WTC11 (cell line): ENCODE results near the gene DDX39A. TPM values are rescaled to one million over a fixed set of nuclear protein-coding genes. Genes with fewer than 3 reads are reported as not detected.

Experiments
- ATAC-seq: fragments of 200-7000 bp; cut with Tn5 transposase; 2 replicates; pipeline ENCODE4 v1.10.0; 2021; ENCODE audit warnings: mild to moderate bottlenecking, moderate library complexity
- CTCF ChIA-PET: fragments of 300-600 bp; sonication (Branson Sonifier 250); formaldehyde crosslinking; loops from one replicate; lab custom pipeline; 2021; ENCODE audit warnings: antibody characterized with exemption; lab: Charles Lee
- POLR2A ChIA-PET: fragments of 350-600 bp; sonication (Branson Sonifier 250); formaldehyde crosslinking; loops from one replicate; lab custom pipeline; 2021; ENCODE audit warnings: antibody characterized with exemption; lab: Charles Lee
- DNase-seq: peaks from one replicate; pipeline ENCODE4 v3.0.0; 2021; ENCODE audit warnings: low spot score
- H3K27ac Mint-ChIP-seq: 2 replicates; pipeline ENCODE4 v1.8.0; 2021; ENCODE audit warnings: mixed read lengths
- H3K27me3 Mint-ChIP-seq: 2 replicates; pipeline ENCODE4 v1.8.0; 2021; ENCODE audit warnings: low read depth, mild to moderate bottlenecking, moderate library complexity, mixed read lengths
- H3K36me3 Mint-ChIP-seq: 2 replicates; pipeline ENCODE4 v1.8.0; 2021; ENCODE audit warnings: mixed read lengths
- H3K4me1 Mint-ChIP-seq: 2 replicates; pipeline ENCODE4 v1.8.0; 2022; ENCODE audit warnings: mixed read lengths
- H3K4me3 Mint-ChIP-seq: 2 replicates; pipeline ENCODE4 v1.8.0; 2021; ENCODE audit warnings: mild to moderate bottlenecking, moderate library complexity, mixed read lengths
- H3K9me3 Mint-ChIP-seq: 2 replicates; pipeline ENCODE4 v1.8.0; 2021; ENCODE audit warnings: mixed read lengths
- CTCF ChIP-seq: fragments of 200-600 bp; IDR thresholded peaks from 2 replicates; pipeline ENCODE4 v1.8.0; 2022; ENCODE audit warnings: antibody characterized with exemption
- ERG ChIP-seq: fragments of 250-450 bp; sonication (Bioruptor Pico); IDR thresholded peaks from 2 replicates; pipeline ENCODE4 v1.8.0; 2021; ENCODE audit warnings: mild to moderate bottlenecking
- ETV6 ChIP-seq: sonication (generic); formaldehyde crosslinking; IDR thresholded peaks from 2 replicates; pipeline ENCODE4 v1.8.1; 2022; ENCODE audit warnings: mild to moderate bottlenecking, missing genetic modification reagents
- HMGA2 ChIP-seq: fragments of 250-450 bp; sonication (Bioruptor Pico); IDR thresholded peaks from 2 replicates; pipeline ENCODE4 v1.4.0; 2021; ENCODE audit warnings: mild to moderate bottlenecking, moderate library complexity
- IRF2 ChIP-seq: sonication (generic); formaldehyde crosslinking; IDR thresholded peaks from 2 replicates; pipeline ENCODE4 v1.8.0; 2022; ENCODE audit warnings: low read depth, missing genetic modification reagents, borderline replicate concordance
- NR1H2 ChIP-seq: sonication (generic); formaldehyde crosslinking; IDR thresholded peaks from 2 replicates; pipeline ENCODE4 v1.9.0; 2021; ENCODE audit warnings: mild to moderate bottlenecking, moderate library complexity, missing genetic modification reagents
- OVOL2 ChIP-seq: fragments of 250-450 bp; sonication (Bioruptor Pico); IDR thresholded peaks from 2 replicates; pipeline ENCODE4 v1.9.0; 2021; ENCODE audit warnings: mild to moderate bottlenecking, borderline replicate concordance
- PREB ChIP-seq: sonication (generic); formaldehyde crosslinking; IDR thresholded peaks from 2 replicates; pipeline ENCODE4 v1.8.1; 2022; ENCODE audit warnings: mild to moderate bottlenecking, missing genetic modification reagents, moderate library complexity, borderline replicate concordance
- TEAD4 ChIP-seq: sonication (generic); formaldehyde crosslinking; IDR thresholded peaks from 2 replicates; pipeline ENCODE4 v1.8.0; 2022; ENCODE audit warnings: mild to moderate bottlenecking, missing genetic modification reagents
- ZNF121 ChIP-seq: sonication (generic); formaldehyde crosslinking; IDR thresholded peaks from 2 replicates; pipeline ENCODE4 v1.8.0; 2023; ENCODE audit warnings: missing genetic modification reagents
- ZNF263 ChIP-seq: sonication (generic); formaldehyde crosslinking; IDR thresholded peaks from 2 replicates; pipeline ENCODE4 v1.8.1; 2022; ENCODE audit warnings: low read depth, mild to moderate bottlenecking, moderate library complexity, missing genetic modification reagents
- ZSCAN18 ChIP-seq: fragments of 250-450 bp; sonication (Bioruptor Pico); IDR thresholded peaks from 2 replicates; pipeline ENCODE4 v2.1.2; 2022; ENCODE audit warnings: mild to moderate bottlenecking, moderate library complexity
- total RNA-seq: library from RNA; stranded (reverse); gene quantifications from 3 replicates; pipeline ENCODE4 v1.2.3, GENCODE V29; 2021
- TF ChIP-seq, protein P1 (sequence below): sonication (generic); formaldehyde crosslinking; IDR thresholded peaks from 2 replicates; pipeline ENCODE4 v1.8.1; 2023; ENCODE audit warnings: mild to moderate bottlenecking, moderate library complexity, missing genetic modification reagents
- TF ChIP-seq, protein P2 (sequence below): sonication (generic); formaldehyde crosslinking; IDR thresholded peaks from 2 replicates; pipeline ENCODE4 v1.8.0; 2022; ENCODE audit warnings: missing genetic modification reagents
- TF ChIP-seq, protein P3 (sequence below): sonication (generic); formaldehyde crosslinking; IDR thresholded peaks from 2 replicates; pipeline ENCODE4 v1.8.0; 2023; ENCODE audit warnings: missing genetic modification reagents, mild to moderate bottlenecking, borderline replicate concordance
- TF ChIP-seq, protein P4 (sequence below): sonication (generic); formaldehyde crosslinking; IDR thresholded peaks from 2 replicates; pipeline ENCODE4 v1.8.0; 2022; ENCODE audit warnings: mild to moderate bottlenecking, missing genetic modification reagents
- TF ChIP-seq, protein P5 (sequence below): fragments of 250-450 bp; sonication (Bioruptor Pico); IDR thresholded peaks from 2 replicates; pipeline ENCODE4 v1.9.0; 2021; ENCODE audit warnings: mild to moderate bottlenecking

The DDX39A gene
- total RNA-seq, 1 experiment from 2014 or later = 136 TPM

DNA sequence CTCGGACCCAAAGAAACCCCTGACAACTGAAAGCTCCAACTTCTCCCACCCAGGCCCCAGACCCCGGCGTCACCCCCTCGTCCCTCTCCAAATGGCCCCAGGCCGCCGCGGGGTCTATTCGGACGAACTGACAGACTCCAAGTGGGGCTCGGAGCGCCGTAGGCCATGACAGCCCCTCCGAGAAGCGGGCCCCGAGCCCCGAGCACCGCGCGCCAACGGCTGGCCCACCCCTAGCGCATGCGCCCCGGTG is 360 bp downstream of the DDX39A start:
- DNase-seq (peak; percentile 75), ATAC-seq (peak; percentile 59)
- CTCF ChIA-PET = interaction anchor here (0.8 to 5.4 kb wide), 5 partner anchors 9 to 282 kb away, joined by 3 to 37 read pairs (median 4); partner anchors contain the start of gene ASF1B
- H3K27ac Mint-ChIP-seq = peak overlapping the region; percentile 99; the same call in 1 of the 2 replicates
- H3K9me3 Mint-ChIP-seq = no peaks in the 10 kb centered on the region
- peak overlapping the region; percentile 99 for H3K4me3 Mint-ChIP-seq
- H3K4me1 Mint-ChIP-seq = peaks cover 32% of the 10 kb centered on the region
- H3K36me3 Mint-ChIP-seq = peaks cover 8% of the 10 kb centered on the region
- H3K27me3 Mint-ChIP-seq = no peaks in the 10 kb centered on the region
- TF ChIP-seq ETV6 (CRISPR knock-in tag) = 0 out of 2 replicates have a peak, but pooled peaks have one; percentile 3
- TF ChIP-seq, protein P1, sequence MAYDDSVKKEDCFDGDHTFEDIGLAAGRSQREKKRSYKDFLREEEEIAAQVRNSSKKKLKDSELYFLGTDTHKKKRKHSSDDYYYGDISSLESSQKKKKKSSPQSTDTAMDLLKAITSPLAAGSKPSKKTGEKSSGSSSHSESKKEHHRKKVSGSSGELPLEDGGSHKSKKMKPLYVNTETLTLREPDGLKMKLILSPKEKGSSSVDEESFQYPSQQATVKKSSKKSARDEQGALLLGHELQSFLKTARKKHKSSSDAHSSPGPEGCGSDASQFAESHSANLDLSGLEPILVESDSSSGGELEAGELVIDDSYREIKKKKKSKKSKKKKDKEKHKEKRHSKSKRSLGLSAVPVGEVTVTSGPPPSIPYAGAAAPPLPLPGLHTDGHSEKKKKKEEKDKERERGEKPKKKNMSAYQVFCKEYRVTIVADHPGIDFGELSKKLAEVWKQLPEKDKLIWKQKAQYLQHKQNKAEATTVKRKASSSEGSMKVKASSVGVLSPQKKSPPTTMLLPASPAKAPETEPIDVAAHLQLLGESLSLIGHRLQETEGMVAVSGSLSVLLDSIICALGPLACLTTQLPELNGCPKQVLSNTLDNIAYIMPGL (CRISPR knock-in tag) = no peak
- POLR2A ChIA-PET = no interaction called here

- peak overlapping the region; percentile 56 for H3K4me3 Mint-ChIP-seq
- CTCF ChIA-PET = interaction anchor here (0.6 to 5.4 kb wide), 5 partner anchors 10 to 280 kb away, joined by 3 to 37 read pairs (median 3); partner anchors contain the start of gene ASF1B
- peaks cover 19% of the 10 kb centered on the region for H3K36me3 Mint-ChIP-seq
- H3K4me1 Mint-ChIP-seq = peaks cover 30% of the 10 kb centered on the region
- DNase-seq = no peak
- no peak for ATAC-seq
- POLR2A ChIA-PET = no interaction called here
- peak overlapping the region; percentile 86 for H3K27ac Mint-ChIP-seq
- no peaks in the 10 kb centered on the region for H3K27me3 Mint-ChIP-seq
- H3K9me3 Mint-ChIP-seq = no peaks in the 10 kb centered on the region
- TF ChIP-seq PREB (CRISPR knock-in tag) (no peak), NR1H2 (CRISPR knock-in tag) (no peak), HMGA2 (CRISPR knock-in tag) (no peak), TEAD4 (CRISPR knock-in tag) (no peak), ZNF263 (no peak), ERG (CRISPR knock-in tag) (no peak), ZSCAN18 (CRISPR knock-in tag) (no peak), IRF2 (no peak), ZNF121 (no peak), OVOL2 (CRISPR knock-in tag) (no peak), CTCF (no peak)
- TF ChIP-seq, protein P2, sequence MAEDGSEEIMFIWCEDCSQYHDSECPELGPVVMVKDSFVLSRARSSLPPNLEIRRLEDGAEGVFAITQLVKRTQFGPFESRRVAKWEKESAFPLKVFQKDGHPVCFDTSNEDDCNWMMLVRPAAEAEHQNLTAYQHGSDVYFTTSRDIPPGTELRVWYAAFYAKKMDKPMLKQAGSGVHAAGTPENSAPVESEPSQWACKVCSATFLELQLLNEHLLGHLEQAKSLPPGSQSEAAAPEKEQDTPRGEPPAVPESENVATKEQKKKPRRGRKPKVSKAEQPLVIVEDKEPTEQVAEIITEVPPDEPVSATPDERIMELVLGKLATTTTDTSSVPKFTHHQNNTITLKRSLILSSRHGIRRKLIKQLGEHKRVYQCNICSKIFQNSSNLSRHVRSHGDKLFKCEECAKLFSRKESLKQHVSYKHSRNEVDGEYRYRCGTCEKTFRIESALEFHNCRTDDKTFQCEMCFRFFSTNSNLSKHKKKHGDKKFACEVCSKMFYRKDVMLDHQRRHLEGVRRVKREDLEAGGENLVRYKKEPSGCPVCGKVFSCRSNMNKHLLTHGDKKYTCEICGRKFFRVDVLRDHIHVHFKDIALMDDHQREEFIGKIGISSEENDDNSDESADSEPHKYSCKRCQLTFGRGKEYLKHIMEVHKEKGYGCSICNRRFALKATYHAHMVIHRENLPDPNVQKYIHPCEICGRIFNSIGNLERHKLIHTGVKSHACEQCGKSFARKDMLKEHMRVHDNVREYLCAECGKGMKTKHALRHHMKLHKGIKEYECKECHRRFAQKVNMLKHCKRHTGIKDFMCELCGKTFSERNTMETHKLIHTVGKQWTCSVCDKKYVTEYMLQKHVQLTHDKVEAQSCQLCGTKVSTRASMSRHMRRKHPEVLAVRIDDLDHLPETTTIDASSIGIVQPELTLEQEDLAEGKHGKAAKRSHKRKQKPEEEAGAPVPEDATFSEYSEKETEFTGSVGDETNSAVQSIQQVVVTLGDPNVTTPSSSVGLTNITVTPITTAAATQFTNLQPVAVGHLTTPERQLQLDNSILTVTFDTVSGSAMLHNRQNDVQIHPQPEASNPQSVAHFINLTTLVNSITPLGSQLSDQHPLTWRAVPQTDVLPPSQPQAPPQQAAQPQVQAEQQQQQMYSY = no peak
- TF ChIP-seq, protein P3, sequence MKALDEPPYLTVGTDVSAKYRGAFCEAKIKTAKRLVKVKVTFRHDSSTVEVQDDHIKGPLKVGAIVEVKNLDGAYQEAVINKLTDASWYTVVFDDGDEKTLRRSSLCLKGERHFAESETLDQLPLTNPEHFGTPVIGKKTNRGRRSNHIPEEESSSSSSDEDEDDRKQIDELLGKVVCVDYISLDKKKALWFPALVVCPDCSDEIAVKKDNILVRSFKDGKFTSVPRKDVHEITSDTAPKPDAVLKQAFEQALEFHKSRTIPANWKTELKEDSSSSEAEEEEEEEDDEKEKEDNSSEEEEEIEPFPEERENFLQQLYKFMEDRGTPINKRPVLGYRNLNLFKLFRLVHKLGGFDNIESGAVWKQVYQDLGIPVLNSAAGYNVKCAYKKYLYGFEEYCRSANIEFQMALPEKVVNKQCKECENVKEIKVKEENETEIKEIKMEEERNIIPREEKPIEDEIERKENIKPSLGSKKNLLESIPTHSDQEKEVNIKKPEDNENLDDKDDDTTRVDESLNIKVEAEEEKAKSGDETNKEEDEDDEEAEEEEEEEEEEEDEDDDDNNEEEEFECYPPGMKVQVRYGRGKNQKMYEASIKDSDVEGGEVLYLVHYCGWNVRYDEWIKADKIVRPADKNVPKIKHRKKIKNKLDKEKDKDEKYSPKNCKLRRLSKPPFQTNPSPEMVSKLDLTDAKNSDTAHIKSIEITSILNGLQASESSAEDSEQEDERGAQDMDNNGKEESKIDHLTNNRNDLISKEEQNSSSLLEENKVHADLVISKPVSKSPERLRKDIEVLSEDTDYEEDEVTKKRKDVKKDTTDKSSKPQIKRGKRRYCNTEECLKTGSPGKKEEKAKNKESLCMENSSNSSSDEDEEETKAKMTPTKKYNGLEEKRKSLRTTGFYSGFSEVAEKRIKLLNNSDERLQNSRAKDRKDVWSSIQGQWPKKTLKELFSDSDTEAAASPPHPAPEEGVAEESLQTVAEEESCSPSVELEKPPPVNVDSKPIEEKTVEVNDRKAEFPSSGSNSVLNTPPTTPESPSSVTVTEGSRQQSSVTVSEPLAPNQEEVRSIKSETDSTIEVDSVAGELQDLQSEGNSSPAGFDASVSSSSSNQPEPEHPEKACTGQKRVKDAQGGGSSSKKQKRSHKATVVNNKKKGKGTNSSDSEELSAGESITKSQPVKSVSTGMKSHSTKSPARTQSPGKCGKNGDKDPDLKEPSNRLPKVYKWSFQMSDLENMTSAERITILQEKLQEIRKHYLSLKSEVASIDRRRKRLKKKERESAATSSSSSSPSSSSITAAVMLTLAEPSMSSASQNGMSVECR (CRISPR knock-in tag) = no peak
- TF ChIP-seq, protein P4, sequence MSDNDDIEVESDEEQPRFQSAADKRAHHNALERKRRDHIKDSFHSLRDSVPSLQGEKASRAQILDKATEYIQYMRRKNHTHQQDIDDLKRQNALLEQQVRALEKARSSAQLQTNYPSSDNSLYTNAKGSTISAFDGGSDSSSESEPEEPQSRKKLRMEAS (CRISPR knock-in tag) = no peak
- TF ChIP-seq, protein P5, sequence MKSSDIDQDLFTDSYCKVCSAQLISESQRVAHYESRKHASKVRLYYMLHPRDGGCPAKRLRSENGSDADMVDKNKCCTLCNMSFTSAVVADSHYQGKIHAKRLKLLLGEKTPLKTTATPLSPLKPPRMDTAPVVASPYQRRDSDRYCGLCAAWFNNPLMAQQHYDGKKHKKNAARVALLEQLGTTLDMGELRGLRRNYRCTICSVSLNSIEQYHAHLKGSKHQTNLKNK = no peak
Observed at GRCh38 chr19:14416817-14417231, 2.3 kb downstream of the DDX39A start.
